HG03196 (cell line): Measurements from ENCODE around the gene SH3PXD2A.
A peak's percentile ranks its signal among the peaks of the same experiment; 100 is the strongest.
"Not testable (repeated sequence)": the region's sequence is repeated elsewhere in the genome, so short reads cannot be mapped to it uniquely, and the experiment has no call there.

Experiments used
- ATAC-seq: cut with Tn5 transposase; IDR thresholded peaks from one replicate; pipeline ENCODE4 v1.9.1; 2021; ENCODE audit not compliant: unreplicated experiment

The SH3PXD2A gene

GRCh38 chr10:103851261-103851660 lies 4.1 kb downstream of the SH3PXD2A start:
- no peak for ATAC-seq

- no peak for ATAC-seq
Measured at GRCh38 chr10:103850572-103850895, 4.8 kb downstream of the SH3PXD2A start.

DNA sequence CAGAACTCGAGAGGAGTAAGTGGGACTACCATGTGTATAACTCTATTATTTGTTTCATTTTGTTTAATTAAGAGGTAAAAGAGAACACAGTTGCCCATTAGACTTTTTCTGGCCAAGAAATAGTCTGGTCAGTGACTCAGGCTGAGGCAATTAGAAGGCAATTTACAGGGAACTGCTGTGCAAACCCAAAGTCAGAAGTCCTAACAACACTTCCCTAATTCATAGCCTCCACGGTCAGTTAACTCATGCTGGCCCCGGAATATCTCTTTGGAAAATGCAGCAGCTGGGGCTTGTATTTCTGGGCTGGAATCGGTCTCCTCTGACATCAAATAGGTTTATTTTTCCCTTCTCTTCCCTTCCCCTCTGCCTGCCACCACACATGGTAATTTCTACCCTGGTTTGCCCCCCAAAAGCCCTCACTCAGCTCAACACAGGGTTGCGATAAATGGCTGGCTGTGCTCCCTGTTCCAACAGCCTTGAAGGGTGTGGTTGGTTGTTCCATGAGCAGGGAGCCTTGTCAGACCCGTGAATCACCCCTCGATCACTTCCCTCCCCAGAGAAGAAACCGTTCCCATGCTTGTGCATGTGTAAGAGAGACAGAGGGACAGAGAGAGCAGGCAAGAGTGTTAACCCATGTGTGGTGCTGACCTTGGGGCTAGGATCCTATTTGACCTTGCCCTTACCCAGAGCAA lies 5.3 kb downstream of the SH3PXD2A start:
- ATAC-seq = no peak

- no peak for ATAC-seq
Measured at GRCh38 chr10:103849212-103849877, 6.0 kb downstream of the SH3PXD2A start.

DNA sequence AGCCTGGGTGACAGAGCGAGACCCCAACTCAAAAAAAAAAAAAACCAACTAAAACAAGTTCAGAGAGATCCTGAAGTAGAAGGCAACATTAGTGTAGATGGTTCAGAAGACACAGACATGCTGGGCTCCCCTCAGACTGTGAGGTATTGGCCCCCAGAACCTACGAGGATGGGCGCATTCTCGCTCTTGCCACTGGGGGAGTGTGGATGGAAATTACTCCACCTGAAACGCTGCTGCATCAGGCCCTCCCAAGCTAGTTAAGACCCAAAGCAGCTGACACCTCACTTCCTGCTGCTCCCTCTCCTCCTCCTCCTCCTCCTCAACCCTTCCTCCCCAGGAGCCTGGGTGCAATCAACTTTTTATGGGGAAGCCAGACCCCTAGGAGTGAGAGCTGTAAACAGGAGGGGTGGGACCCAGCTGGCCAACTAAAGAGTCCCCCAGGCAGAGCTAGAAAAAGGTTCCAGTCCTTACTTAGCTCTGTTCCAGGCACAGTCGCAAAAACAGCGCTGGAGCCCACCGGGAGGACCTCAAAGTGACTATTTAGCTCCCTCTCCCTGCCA lies 7.4 kb downstream of the SH3PXD2A start:
- ATAC-seq = no peak

DNA sequence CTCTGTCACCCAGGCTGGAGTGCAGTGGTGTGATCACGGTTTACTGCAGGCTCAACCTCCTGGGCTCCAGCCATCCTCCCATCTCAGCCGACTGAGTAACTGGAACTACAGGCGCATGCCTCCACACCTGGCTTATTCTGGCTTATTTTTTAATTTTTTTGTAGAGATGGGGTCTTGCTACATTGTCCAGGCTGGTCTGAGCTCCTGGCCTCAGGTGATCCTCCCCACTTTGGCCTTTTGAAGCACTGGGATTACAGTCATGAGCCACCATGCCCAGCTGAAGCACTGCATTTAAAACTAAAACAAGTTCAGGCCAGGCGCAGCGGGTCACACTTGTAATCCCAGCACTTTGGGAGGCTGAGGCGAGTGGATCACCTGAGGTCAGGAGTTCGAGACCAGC lies 8.0 kb downstream of the SH3PXD2A start:
- no peak for ATAC-seq

DNA sequence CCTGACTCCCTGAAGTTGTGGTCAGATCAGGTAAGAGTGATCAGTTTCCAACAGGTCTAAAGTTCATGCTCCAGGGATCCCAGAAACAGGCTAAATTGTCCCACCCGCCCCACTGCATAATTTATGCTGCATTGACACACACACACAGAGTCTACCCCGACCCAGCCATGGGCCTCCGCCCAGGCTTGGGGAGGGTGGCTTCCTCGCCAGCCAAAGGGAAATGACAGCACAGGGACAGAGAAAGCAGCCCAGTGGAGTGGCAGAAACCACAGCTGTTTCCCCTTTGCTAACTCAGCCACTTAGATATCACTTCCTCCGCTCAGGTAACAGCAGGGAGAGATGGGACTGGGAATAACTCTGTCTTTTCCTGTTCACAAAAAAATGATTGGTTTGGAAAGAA lies 9.4 kb downstream of the SH3PXD2A start:
- ATAC-seq = peak; percentile 68

- ATAC-seq = not testable (repeated sequence)
Measured at GRCh38 chr10:103845346-103845745, 10.0 kb downstream of the SH3PXD2A start.

DNA sequence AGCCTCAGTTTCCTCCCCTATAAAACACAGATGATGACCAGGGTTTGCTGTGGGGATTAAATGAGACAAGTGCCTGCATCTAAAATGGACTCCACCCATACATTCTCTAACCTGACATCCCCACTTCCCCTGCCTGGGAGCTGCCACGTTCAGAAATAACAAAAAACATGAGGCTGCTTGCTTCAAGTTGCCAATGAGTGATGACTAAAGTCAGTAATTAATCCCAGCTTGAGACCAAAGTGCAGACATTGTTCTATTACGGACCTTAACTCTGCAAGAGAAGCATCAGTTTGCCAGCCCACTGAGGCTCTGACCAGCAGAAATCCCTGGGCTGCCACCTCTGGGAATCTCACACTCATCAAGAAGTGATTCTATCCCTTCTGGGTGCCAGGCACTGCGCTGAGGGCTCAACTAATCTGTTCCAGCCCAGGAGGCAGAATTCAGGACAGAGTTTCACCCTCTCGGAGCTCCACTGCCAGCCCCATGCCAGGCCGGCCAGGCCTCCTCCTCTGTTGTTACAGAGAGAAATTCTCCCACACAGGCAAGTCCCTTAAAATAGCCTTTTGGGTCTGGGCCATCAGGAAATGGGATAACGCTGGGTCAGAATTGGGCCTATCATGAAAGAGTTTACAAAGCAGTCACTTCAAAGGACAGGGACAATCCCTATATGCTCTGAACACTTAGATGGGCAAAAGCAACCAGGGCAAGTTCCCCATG lies 11.4 kb downstream of the SH3PXD2A start:
- ATAC-seq = no peak

GRCh38 chr10:103843045-103843444 lies 12.3 kb downstream of the SH3PXD2A start:
- no peak for ATAC-seq

DNA sequence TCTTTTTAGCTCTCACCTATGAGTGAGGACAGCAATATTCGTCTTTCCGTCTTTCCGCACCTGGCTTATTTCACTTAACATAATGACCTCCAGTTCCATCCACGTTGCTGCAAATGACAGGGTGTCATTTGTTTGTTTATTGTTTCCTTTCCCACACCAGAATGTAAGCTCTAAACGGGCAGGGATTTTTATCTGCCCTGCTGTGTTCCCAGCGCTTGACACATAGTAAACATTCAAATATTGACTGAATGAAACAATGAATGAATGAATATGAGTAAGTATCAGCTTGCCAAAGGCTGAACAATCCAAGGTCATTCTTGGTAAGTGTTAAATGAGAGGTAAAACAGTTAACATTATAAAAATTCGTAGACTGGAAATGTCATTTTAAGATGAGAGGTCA lies 12.8 kb downstream of the SH3PXD2A start:
- ATAC-seq = no peak

DNA sequence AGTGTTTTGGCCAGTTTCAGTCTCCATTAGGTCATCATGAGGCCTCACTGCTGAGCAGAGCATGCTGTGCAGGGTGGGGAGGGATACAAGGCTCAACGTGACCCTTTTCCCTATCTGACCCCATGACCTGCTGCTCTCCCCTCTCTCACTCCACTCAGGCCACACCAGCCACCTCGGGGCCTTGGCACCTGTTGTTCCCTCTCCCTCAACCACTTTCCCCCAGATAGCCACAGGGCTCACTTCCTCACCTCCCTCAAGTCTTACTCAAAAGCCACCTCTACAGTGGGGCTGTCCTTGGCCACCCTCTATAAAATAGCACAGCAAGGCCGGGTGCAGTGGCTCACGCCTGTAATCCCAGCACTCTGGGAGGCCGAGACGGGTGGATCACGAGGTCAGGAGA lies 13.9 kb downstream of the SH3PXD2A start:
- no peak for ATAC-seq

DNA sequence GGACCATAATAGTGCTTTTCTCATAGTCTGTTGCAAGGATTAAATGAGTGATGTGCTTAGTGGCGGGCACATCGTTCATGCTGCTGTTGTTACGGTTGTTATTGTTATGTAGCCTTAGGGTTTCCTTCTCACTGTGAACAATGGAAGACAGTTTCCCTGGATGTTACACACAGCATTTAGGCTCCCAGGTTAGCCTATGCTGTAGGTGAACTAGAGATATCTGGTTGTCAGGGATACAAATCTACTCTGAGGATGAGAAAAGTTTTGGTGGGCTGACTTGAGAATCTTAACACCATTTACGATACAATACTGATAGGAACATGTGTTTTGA lies 14.7 kb downstream of the SH3PXD2A start:
- ATAC-seq = no peak

- ATAC-seq = no peak
Measured at GRCh38 chr10:103839872-103840739, 15.3 kb downstream of the SH3PXD2A start.

DNA sequence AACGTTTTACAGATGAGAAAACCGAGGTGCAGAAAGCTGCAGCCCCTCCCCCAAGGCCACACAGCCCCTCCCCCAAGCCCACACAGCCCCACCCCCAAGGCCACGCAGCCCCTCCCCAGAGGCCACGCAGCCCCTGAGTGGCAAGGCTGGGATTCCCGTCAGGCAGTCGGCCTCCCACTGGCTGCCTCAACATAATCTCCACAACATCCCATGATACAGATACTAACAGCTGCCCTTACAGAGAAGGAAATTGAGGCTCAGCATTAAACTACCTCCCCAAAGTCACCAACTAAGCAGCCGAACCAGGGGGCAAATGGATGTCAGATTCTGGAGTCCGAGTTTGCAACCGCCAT lies 15.9 kb downstream of the SH3PXD2A start:
- no peak for ATAC-seq

GRCh38 chr10:103838862-103839518 lies 16.4 kb downstream of the SH3PXD2A start:
- ATAC-seq = no peak

GRCh38 chr10:103838070-103838395 lies 17.3 kb downstream of the SH3PXD2A start:
- ATAC-seq = no peak

GRCh38 chr10:103837370-103838069 lies 17.9 kb downstream of the SH3PXD2A start:
- ATAC-seq = no peak

- ATAC-seq = no peak
Measured at GRCh38 chr10:103836861-103837260, 18.5 kb downstream of the SH3PXD2A start.

- ATAC-seq = no peak
Measured at GRCh38 chr10:103836273-103836672, 19.1 kb downstream of the SH3PXD2A start.
